Smooth muscle cell (in vitro differentiated cells): Measurements from ENCODE around the gene ZNF653. TPM values are rescaled to one million over a fixed set of nuclear protein-coding genes. Genes with fewer than 3 reads are reported as not detected.
A peak's percentile ranks its signal among the peaks of the same experiment; 100 is the strongest.

ENCODE experiments used
- DNase-seq: peaks from one replicate; lab custom pipeline; 2025; ENCODE audit not compliant: unreplicated experiment; lab: John Stamatoyannopoulos, UW
- H2AFZ ChIP-seq: fragments of 200-600 bp; sonication (generic); 2 replicates; pipeline ENCODE4 v1.6.0; 2016; ENCODE audit warnings: antibody characterized with exemption, low read depth, mild to moderate bottlenecking
- H3F3A ChIP-seq: fragments of 200-600 bp; sonication (generic); 2 replicates; pipeline ENCODE4 v1.6.0; 2017; ENCODE audit warnings: antibody characterized with exemption, low read depth
- H3K27ac ChIP-seq: fragments of 200-600 bp; sonication (generic); 2 replicates; pipeline ENCODE4 v1.5.1; 2016; ENCODE audit warnings: low read depth, mild to moderate bottlenecking
- H3K27me3 ChIP-seq: fragments of 200-600 bp; sonication (generic); 2 replicates; pipeline ENCODE4 v1.6.1; 2016; ENCODE audit warnings: low read depth, mild to moderate bottlenecking
- H3K36me3 ChIP-seq: fragments of 200-600 bp; sonication (generic); 2 replicates; pipeline ENCODE4 v1.5.1; 2016; ENCODE audit warnings: low read depth
- H3K4me1 ChIP-seq: fragments of 200-600 bp; sonication (generic); 2 replicates; pipeline ENCODE4 v1.5.1; 2016; ENCODE audit warnings: low read depth
- H3K4me2 ChIP-seq: fragments of 200-600 bp; sonication (generic); 2 replicates; pipeline ENCODE4 v1.6.0; 2016; ENCODE audit warnings: mild to moderate bottlenecking
- H3K4me3 ChIP-seq: fragments of 200-600 bp; sonication (generic); 2 replicates; pipeline ENCODE4 v1.5.1; 2016; ENCODE audit warnings: mild to moderate bottlenecking
- H3K79me2 ChIP-seq: fragments of 200-600 bp; sonication (generic); 2 replicates; pipeline ENCODE4 v1.6.0; 2016; ENCODE audit warnings: low read depth, mild to moderate bottlenecking
- H3K9ac ChIP-seq: fragments of 200-600 bp; sonication (generic); 2 replicates; pipeline ENCODE4 v1.6.0; 2016; ENCODE audit warnings: low read depth
- H3K9me3 ChIP-seq: fragments of 200-600 bp; sonication (generic); replicated peaks from 2 replicates; pipeline ENCODE4 v1.5.1; 2016; ENCODE audit warnings: low read depth
- H4K20me1 ChIP-seq: fragments of 200-600 bp; sonication (generic); 2 replicates; pipeline ENCODE4 v1.6.0; 2016; ENCODE audit warnings: low read depth
- WGBS: methylation state at CpG from one replicate; pipeline ENCODE4 v1.1.7; 2016; ENCODE audit warnings: low lambda C conversion rate; 5-methylcytosine and 5-hydroxymethylcytosine counted together
- polyA plus RNA-seq: library from polyadenylated mRNA; unstranded; fragments of >200 nt; fragmentation: Nextera tagmentation; extraction: Ambion mirVana; gene quantifications from 2 replicates; pipeline ENCODE4 v1.2.1, GENCODE V29; 2016
- total RNA-seq: library from RNA; depleted of rRNA; stranded (reverse); fragments of >200 nt; gene quantifications from 2 replicates; pipeline ENCODE4 v1.2.3, GENCODE V29; 2014
- TF ChIP-seq, protein P1 (sequence below): fragments of 200-600 bp; sonication (generic); IDR thresholded peaks from 2 replicates; pipeline ENCODE4 v1.5.1; 2017; ENCODE audit warnings: borderline replicate concordance, mild to moderate bottlenecking, antibody characterized with exemption; ENCODE audit not compliant: insufficient read depth, poor library complexity, severe bottlenecking

ZNF653 gene
- total and polyA plus RNA-seq, 2 experiments from 2014 or later, result 2.9 to 5.5 TPM

DNA sequence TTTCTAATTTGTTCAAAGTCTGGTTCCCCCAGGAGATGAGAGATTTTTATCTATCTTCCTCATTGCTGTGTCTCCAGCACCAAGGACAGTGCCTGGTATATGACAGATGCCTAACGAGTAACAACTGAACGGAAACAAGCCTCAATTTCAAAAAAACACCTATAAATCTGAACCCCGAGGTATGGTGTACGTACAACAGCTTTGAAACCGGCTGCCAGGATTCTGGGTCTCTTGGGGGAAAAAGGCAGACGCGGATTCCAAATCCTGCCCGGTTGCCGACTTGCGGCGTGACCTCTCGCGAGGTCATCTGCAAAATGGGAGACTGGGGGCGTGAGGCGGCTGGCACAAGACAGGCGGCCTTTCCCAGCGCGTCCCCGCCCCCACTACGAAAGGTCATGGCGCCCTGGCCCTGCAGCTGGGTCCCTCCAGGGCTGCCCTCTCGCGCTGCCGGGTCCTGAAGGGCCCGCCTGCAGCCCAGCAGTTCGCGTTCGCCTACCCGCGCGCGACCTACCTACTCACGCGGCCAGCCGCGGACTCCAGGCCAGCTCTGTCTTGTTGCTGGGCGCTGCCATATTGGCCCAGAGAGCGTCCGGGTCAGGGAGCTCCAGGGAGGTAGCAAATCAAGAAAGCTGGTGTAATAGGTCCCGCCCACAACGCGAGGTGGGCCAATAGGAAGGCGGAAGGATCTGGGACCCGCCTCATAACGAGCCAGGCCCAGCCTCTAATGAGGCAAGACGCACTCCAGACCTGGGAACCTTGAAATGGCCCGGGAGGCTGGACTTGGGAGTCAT lies 23.1 kb upstream of the ZNF653 start, which contains the start of gene ECSIT:
Gene ECSIT (minus strand): TSS at position 584 of the 791 bp plus-strand sequence. CDS start 9,964 bp downstream, outside the sequence.
- Histone ChIP-seq H3K9ac (peak within 1 kb of the TSS; percentile 90), H3K4me1 (peaks cover 10% of the 10 kb centered on the region), H2AFZ (peak within 1 kb of the TSS; percentile 34), H3F3A (peaks cover 4% of the 10 kb centered on the region), H3K27me3 (no peaks in the 10 kb centered on the region), H4K20me1 (peaks cover 7% of the 10 kb centered on the region), H3K27ac (peak within 1 kb of the TSS; percentile 95), H3K9me3 (no peaks in the 10 kb centered on the region), H3K79me2 (peaks cover 11% of the 10 kb centered on the region), H3K4me2 (peak within 1 kb of the TSS; percentile 85), H3K4me3 (peak within 1 kb of the TSS; percentile 76), H3K36me3 (no peaks in the 10 kb centered on the region)
- peak; percentile 93 for DNase-seq
- TF ChIP-seq, protein P1, sequence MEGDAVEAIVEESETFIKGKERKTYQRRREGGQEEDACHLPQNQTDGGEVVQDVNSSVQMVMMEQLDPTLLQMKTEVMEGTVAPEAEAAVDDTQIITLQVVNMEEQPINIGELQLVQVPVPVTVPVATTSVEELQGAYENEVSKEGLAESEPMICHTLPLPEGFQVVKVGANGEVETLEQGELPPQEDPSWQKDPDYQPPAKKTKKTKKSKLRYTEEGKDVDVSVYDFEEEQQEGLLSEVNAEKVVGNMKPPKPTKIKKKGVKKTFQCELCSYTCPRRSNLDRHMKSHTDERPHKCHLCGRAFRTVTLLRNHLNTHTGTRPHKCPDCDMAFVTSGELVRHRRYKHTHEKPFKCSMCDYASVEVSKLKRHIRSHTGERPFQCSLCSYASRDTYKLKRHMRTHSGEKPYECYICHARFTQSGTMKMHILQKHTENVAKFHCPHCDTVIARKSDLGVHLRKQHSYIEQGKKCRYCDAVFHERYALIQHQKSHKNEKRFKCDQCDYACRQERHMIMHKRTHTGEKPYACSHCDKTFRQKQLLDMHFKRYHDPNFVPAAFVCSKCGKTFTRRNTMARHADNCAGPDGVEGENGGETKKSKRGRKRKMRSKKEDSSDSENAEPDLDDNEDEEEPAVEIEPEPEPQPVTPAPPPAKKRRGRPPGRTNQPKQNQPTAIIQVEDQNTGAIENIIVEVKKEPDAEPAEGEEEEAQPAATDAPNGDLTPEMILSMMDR, result no peak
- WGBS, result under 1% methylated on average over 47 of the region's 47 CpGs

DNA sequence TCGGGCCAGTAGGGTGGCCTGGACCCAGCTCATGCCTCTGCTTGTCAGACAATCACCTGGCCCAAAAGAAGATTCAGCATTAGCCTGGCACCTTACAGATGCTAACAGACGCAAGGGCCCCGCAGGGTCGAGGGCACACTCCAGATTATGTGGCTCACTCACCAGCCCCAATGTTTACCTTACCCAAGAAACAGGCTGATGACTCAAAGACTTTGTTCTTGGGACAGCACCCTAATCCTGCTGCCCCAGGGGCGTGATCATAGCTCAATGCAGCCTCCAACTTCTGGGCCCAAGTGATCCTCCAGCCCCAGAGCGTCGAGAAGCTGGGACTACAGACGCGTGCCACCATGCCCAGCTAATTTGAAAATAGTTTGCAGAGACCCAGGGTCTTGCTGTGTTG lies 13.5 kb upstream of the ZNF653 start:
- Histone ChIP-seq H3F3A (no peaks in the 10 kb centered on the region), H3K4me2 (no peak overlapping the region), H3K36me3 (no peaks in the 10 kb centered on the region), H3K4me3 (no peak overlapping the region), H3K79me2 (no peaks in the 10 kb centered on the region), H3K9ac (no peak overlapping the region), H3K27ac (no peak overlapping the region), H2AFZ (no peak overlapping the region), H3K9me3 (no peaks in the 10 kb centered on the region), H3K4me1 (no peaks in the 10 kb centered on the region), H4K20me1 (no peaks in the 10 kb centered on the region), H3K27me3 (no peaks in the 10 kb centered on the region)
- WGBS, result 96% methylated on average over 9 of the region's 9 CpGs
- no peak for DNase-seq
- TF ChIP-seq, protein P1, result no peak

DNA sequence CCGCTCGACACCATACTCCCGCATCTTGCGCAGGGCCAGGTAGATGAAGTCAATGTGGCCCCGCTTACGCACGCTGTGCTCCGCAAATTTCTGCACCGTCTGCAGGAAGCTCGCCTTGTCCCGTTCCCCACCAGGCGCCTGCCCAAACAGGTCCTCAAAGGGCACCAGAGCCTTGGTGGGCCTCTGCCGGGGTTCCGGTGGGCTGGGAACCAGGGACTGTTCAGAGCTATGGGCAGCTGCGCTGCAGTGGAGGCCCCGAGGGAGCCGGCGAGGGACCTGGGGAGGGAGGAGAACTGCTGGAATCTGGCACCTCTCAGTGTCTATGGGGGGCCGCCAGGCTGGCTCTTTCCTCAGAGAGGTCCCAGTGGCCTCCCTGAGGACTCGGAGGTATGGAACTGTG lies 8.3 kb upstream of the ZNF653 start:
- no peak overlapping the region for H3K27ac ChIP-seq
- no peak overlapping the region for H3K4me3 ChIP-seq
- H3K9me3 ChIP-seq, result no peaks in the 10 kb centered on the region
- no peak overlapping the region for H3K4me2 ChIP-seq
- no peak overlapping the region for H3K9ac ChIP-seq
- 94% methylated on average over 20 of the region's 20 CpGs for WGBS
- H2AFZ ChIP-seq, result no peak overlapping the region
- H3K36me3 ChIP-seq, result no peaks in the 10 kb centered on the region
- no peaks in the 10 kb centered on the region for H3K79me2 ChIP-seq
- TF ChIP-seq, protein P1, result no peak
- DNase-seq, result no peak
- no peaks in the 10 kb centered on the region for H3F3A ChIP-seq
- H3K4me1 ChIP-seq, result no peaks in the 10 kb centered on the region
- no peaks in the 10 kb centered on the region for H4K20me1 ChIP-seq
- no peaks in the 10 kb centered on the region for H3K27me3 ChIP-seq
